DND-41 (cell line): ENCODE measurements around the gene ABHD8.

Source experiments
- ATAC-seq: fragments of 200-7000 bp; cut with Tn5 transposase; 3 replicates; pipeline ENCODE4 v1.9.1; 2021; ENCODE audit warnings: low read depth; ENCODE audit not compliant: insufficient read depth
- DNase-seq: peaks from one replicate; pipeline ENCODE4 v3.0.0-alpha.2; 2020
- H2AFZ ChIP-seq: 2 replicates; pipeline ENCODE4 v1.6.0; 2012; ENCODE audit warnings: low read depth, low read length
- H3K27ac ChIP-seq: 2 replicates; pipeline ENCODE4 v1.5.1; 2012; ENCODE audit warnings: low read length, inconsistent platforms
- H3K27me3 ChIP-seq: fragments of 200-600 bp; sonication (generic); 2 replicates; pipeline ENCODE4 v1.6.0; 2012; ENCODE audit warnings: low read length, mild to moderate bottlenecking, inconsistent platforms; ENCODE audit not compliant: insufficient read depth, poor library complexity
- H3K36me3 ChIP-seq: 2 replicates; pipeline ENCODE4 v1.5.1; 2012; ENCODE audit warnings: low read length, inconsistent platforms; ENCODE audit not compliant: insufficient read depth
- H3K4me1 ChIP-seq: 2 replicates; pipeline ENCODE4 v1.5.1; 2012; ENCODE audit warnings: mild to moderate bottlenecking, low read length; ENCODE audit not compliant: insufficient read depth
- H3K4me2 ChIP-seq: 2 replicates; pipeline ENCODE4 v1.6.0; 2012; ENCODE audit warnings: mild to moderate bottlenecking, moderate library complexity, low read length, inconsistent platforms; ENCODE audit not compliant: insufficient read depth
- H3K4me3 ChIP-seq, 2 experiments: fragments of 200-600 bp in 1 of 2; shearing (Covaris generic) in 1 of 2; 2 replicates each; pipeline ENCODE4 v1.5.1; 2012 to 2016; ENCODE audit warnings: inconsistent platforms in 2 of 2, low read length in 2 of 2, mild to moderate bottlenecking in 2 of 2, low read depth in 1 of 2, moderate library complexity in 1 of 2
- H3K79me2 ChIP-seq: 2 replicates; pipeline ENCODE4 v1.6.0; 2012; ENCODE audit warnings: low read length, inconsistent platforms; ENCODE audit not compliant: insufficient read depth
- H3K9ac ChIP-seq: 2 replicates; pipeline ENCODE4 v1.6.0; 2012; ENCODE audit warnings: low read depth, mild to moderate bottlenecking, inconsistent platforms, low read length, moderate library complexity
- H3K9me3 ChIP-seq: 2 replicates; pipeline ENCODE4 v1.5.1; 2012; ENCODE audit warnings: low read length, moderate library complexity, mild to moderate bottlenecking, inconsistent platforms; ENCODE audit not compliant: insufficient read depth, severe bottlenecking
- H4K20me1 ChIP-seq: 2 replicates; pipeline ENCODE4 v1.6.0; 2012; ENCODE audit warnings: low read length; ENCODE audit not compliant: insufficient read depth
- EZH2 ChIP-seq: IDR thresholded peaks from 3 replicates; pipeline ENCODE4 v1.6.1; 2012; ENCODE audit warnings: borderline replicate concordance, low read depth, mild to moderate bottlenecking, moderate library complexity, low read length, inconsistent platforms; ENCODE audit not compliant: severe bottlenecking
- TF ChIP-seq, protein P1 (sequence below): IDR thresholded peaks from 2 replicates; pipeline ENCODE4 v1.5.1; 2012; ENCODE audit warnings: borderline replicate concordance, low read length, moderate library complexity, mild to moderate bottlenecking; ENCODE audit not compliant: poor library complexity, severe bottlenecking; ENCODE audit errors: extremely low read depth

The ABHD8 gene

DNA sequence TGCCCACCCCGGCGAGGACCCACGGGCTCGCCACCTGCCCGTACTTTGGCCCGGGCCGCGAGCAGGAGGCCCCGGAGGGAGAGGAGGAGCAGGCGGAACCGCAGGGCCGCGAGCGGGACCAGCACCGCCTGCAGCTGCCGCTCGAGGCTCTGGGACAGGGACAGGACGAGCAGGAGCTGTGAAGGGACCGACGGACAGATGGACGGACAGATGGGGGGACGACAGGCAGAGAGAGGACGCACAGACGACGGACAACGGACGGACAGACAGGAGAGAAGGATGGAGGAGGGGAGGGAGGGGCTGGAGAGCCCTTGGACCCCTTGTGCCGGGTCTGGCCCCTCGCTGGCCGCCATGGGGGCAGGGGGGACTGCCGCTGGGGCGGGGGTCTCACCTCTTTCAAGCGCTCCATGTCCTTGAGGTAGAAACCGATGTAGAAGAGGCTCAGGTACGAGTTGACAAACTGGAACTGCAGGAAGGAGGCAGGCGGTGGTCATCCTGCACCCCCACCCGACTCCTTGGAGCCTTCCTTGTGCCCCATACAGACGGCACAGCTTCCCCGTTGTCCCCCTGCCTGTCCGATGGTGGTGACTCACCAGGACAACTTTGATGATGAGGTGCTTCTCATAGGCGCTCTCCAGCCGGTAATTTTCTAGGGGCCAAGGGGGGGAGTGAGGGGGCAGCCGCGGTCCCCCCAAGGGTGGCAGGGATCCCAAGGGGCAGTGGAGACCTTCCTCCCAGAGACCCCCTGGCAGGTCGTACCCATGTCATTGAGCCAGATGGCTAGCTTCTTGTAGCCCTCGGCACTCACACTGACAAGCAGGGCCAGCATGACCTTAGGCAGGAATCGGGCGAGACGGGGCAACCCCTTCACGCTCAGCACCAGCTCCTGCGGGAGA lies 26.4 kb upstream of the ABHD8 start:
- Histone ChIP-seq H3K4me3 (no peak overlapping the region), H4K20me1 (peaks cover 4% of the 10 kb centered on the region; the same call in 1 of the 2 replicates), H3K79me2 (no peaks in the 10 kb centered on the region), H3K27ac (no peak overlapping the region), H2AFZ (no peak overlapping the region), H3K4me2 (no peak overlapping the region), H3K9ac (no peak overlapping the region), H3K9me3 (no peaks in the 10 kb centered on the region), H3K4me1 (peaks cover 20% of the 10 kb centered on the region), H3K36me3 (peaks cover 13% of the 10 kb centered on the region), H3K27me3 (no peaks in the 10 kb centered on the region)
- DNase-seq: no peak
- no peak for ATAC-seq
- TF ChIP-seq, protein P1, sequence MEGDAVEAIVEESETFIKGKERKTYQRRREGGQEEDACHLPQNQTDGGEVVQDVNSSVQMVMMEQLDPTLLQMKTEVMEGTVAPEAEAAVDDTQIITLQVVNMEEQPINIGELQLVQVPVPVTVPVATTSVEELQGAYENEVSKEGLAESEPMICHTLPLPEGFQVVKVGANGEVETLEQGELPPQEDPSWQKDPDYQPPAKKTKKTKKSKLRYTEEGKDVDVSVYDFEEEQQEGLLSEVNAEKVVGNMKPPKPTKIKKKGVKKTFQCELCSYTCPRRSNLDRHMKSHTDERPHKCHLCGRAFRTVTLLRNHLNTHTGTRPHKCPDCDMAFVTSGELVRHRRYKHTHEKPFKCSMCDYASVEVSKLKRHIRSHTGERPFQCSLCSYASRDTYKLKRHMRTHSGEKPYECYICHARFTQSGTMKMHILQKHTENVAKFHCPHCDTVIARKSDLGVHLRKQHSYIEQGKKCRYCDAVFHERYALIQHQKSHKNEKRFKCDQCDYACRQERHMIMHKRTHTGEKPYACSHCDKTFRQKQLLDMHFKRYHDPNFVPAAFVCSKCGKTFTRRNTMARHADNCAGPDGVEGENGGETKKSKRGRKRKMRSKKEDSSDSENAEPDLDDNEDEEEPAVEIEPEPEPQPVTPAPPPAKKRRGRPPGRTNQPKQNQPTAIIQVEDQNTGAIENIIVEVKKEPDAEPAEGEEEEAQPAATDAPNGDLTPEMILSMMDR: no peak
- no peak for TF ChIP-seq EZH2

DNA sequence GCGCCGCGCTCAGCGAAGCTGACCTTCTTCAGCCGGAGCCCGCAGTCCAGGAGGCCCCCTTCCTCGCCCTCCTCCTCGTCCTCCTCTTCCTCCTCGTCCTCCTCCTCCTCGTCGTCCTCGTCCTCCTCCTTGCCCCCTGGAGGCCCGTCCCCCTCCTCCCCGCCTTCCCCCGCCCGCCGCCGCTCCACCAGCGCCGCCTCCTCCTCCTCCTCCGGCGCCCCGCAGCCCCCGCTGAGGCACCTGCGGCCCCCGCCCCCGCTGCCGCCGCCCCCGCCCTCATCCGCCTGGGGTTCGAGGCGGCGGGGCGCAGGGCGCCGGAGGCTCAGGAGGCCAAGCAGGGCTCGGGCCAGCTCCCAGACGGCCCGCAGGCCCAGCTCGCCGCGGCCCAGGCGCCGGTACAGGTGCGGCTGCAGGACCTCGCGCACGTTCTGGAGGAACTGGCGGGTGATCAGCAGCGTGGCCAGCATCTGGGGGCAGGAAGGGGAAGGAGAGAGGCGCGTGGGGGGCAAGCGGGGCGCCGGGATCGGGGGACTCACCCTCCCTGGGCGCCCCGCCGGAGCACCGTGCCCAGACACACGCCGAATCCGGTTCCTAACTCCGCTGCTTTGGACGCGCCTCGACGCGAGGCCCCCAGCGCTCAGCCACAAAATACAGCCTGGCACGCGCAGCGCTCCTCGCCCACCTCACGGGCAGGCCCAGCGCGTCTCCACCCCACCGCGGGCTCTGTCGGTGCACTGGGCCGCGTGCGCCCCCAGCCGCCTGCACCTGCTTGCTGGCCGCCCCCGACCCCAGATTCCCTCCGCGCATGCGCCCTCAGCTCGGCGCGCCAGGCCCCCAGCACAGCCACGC lies 25.5 kb upstream of the ABHD8 start:
- no peak for TF ChIP-seq EZH2
- TF ChIP-seq, protein P1: no peak
- DNase-seq: no peak
- no peak overlapping the region for H3K4me2 ChIP-seq
- no peaks in the 10 kb centered on the region for H3K79me2 ChIP-seq
- no peak overlapping the region for H3K27ac ChIP-seq
- H3K27me3 ChIP-seq: no peaks in the 10 kb centered on the region
- peaks cover 12% of the 10 kb centered on the region for H3K4me1 ChIP-seq
- H4K20me1 ChIP-seq: peaks cover 4% of the 10 kb centered on the region; the same call in 1 of the 2 replicates
- peaks cover 13% of the 10 kb centered on the region for H3K36me3 ChIP-seq
- no peak overlapping the region for H3K9ac ChIP-seq
- no peaks in the 10 kb centered on the region for H3K9me3 ChIP-seq
- no peak for ATAC-seq
- no peak overlapping the region for H2AFZ ChIP-seq
- no peak overlapping the region for H3K4me3 ChIP-seq

DNA sequence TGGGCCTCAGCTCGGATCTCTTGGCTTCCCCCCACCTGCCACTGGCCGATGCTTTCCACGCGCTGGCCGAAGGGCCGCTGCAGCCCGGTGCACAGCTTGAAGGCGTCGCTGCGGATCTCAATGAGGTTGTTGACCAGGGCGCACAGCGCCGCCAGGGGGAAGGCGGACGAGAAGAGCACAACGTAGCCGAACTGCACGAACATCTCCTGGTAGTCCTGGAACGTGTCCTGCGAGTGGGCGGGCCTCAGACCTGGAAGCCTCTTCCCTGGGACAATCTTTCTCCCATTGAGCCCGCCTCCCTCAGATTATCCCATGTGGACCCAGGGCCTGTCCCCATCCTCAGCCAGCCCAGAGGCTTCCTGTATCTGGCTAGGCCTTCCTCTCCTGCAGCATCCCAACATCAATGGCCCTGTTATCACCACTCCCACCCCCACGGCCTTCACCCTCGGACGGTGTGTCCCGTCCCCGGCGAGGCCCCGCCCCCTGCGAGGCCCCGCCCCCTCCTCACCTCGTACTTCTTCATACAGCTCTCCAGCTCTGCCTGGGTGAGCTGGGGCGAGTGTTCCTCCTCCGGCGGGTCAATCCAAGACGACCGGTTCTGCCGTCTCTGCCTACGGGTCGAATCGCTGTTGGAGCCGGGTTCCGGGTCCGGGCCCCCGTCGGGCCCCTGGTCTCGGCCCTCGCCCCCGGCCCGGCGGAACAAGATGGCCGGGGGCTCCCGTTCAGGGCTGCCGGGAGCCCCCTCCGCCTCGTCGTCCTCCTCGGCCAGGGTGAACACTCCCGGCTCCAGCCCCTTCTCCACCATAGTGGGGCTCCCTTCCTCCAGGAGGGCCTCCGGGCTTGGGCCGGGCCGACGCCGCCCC lies 24.7 kb upstream of the ABHD8 start:
- peaks cover 4% of the 10 kb centered on the region for H3K4me1 ChIP-seq
- no peak overlapping the region for H3K9ac ChIP-seq
- no peak overlapping the region for H3K4me2 ChIP-seq
- no peak overlapping the region for H2AFZ ChIP-seq
- ATAC-seq (no peak), DNase-seq (no peak)
- H3K79me2 ChIP-seq: no peaks in the 10 kb centered on the region
- H3K36me3 ChIP-seq: peaks cover 8% of the 10 kb centered on the region
- H3K9me3 ChIP-seq: no peaks in the 10 kb centered on the region
- no peak overlapping the region for H3K27ac ChIP-seq
- no peaks in the 10 kb centered on the region for H3K27me3 ChIP-seq
- no peak overlapping the region for H3K4me3 ChIP-seq
- TF ChIP-seq, protein P1: no peak
- TF ChIP-seq EZH2: no peak
- no peaks in the 10 kb centered on the region for H4K20me1 ChIP-seq
